ACC112 (cell line): ENCODE data around the gene HEXD.
"Not testable (repeated sequence)": the region's sequence is repeated elsewhere in the genome, so short reads cannot be mapped to it uniquely, and the experiment has no call there.

Source experiments
- H2AFZ ChIP-seq: fragments of 200-600 bp; sonication (generic); one replicate; pipeline ENCODE4 v1.6.0; 2017; ENCODE audit warnings: antibody characterized with exemption, low read length; ENCODE audit not compliant: unreplicated experiment
- H3K27ac ChIP-seq: fragments of 200-600 bp; sonication (generic); 2 replicates; pipeline ENCODE4 v1.5.1; 2014; ENCODE audit warnings: low read depth, mild to moderate bottlenecking, antibody characterized with exemption, low read length, moderate library complexity
- H3K27me3 ChIP-seq: fragments of 200-600 bp; sonication (generic); 2 replicates; pipeline ENCODE4 v1.6.1; 2014; ENCODE audit warnings: mild to moderate bottlenecking, antibody characterized with exemption, low read length, moderate library complexity, mixed read lengths; ENCODE audit not compliant: insufficient read depth
- H3K36me3 ChIP-seq: fragments of 200-600 bp; sonication (generic); 2 replicates; pipeline ENCODE4 v1.6.1; 2016; ENCODE audit warnings: mild to moderate bottlenecking, antibody characterized with exemption, low read length, moderate library complexity, mixed read lengths; ENCODE audit not compliant: insufficient read depth
- H3K4me1 ChIP-seq: fragments of 200-600 bp; sonication (generic); one replicate; pipeline ENCODE4 v1.6.1; 2016; ENCODE audit warnings: low read length, mixed read lengths; ENCODE audit not compliant: insufficient read depth, unreplicated experiment, control insufficient read depth
- H3K4me3 ChIP-seq: fragments of 200-600 bp; sonication (generic); 2 replicates; pipeline ENCODE4 v1.5.1; 2014; ENCODE audit warnings: mild to moderate bottlenecking, low read depth, low read length
- H3K79me2 ChIP-seq: fragments of 200-600 bp; sonication (generic); one replicate; pipeline ENCODE4 v1.6.0; 2016; ENCODE audit warnings: low read length; ENCODE audit not compliant: control insufficient read depth, unreplicated experiment, insufficient read depth

HEXD gene

GRCh38 chr17:82410014-82410716 is 8.0 kb upstream of the HEXD start:
- Histone ChIP-seq H3K4me1 (peaks cover 5% of the 10 kb centered on the region), H3K27ac (no peak overlapping the region), H3K36me3 (no peaks in the 10 kb centered on the region), H3K4me3 (no peak overlapping the region), H3K79me2 (no peaks in the 10 kb centered on the region), H2AFZ (no peak overlapping the region), H3K27me3 (no peaks in the 10 kb centered on the region)

GRCh38 chr17:82411396-82412053 is 6.6 kb upstream of the HEXD start:
- Histone ChIP-seq H3K4me1 (peaks cover 5% of the 10 kb centered on the region), H2AFZ (no peak overlapping the region), H3K27me3 (no peaks in the 10 kb centered on the region), H3K79me2 (no peaks in the 10 kb centered on the region), H3K4me3 (no peak overlapping the region), H3K36me3 (no peaks in the 10 kb centered on the region), H3K27ac (no peak overlapping the region)

- not testable (repeated sequence) for H3K4me3 ChIP-seq, H3K27me3 ChIP-seq, H3K27ac ChIP-seq, H3K36me3 ChIP-seq, H2AFZ ChIP-seq, H3K4me1 ChIP-seq, H3K79me2 ChIP-seq
Observed at GRCh38 chr17:82412081-82412480, 6.1 kb upstream of the HEXD start.

- Histone ChIP-seq H3K27ac (no peak overlapping the region), H3K4me3 (no peak overlapping the region), H3K4me1 (no peaks in the 10 kb centered on the region), H3K79me2 (no peaks in the 10 kb centered on the region), H2AFZ (no peak overlapping the region), H3K36me3 (no peaks in the 10 kb centered on the region), H3K27me3 (no peaks in the 10 kb centered on the region)
Observed at GRCh38 chr17:82412535-82413520, 5.3 kb upstream of the HEXD start.

- H3K79me2 ChIP-seq, result no peaks in the 10 kb centered on the region
- H3K4me3 ChIP-seq, result no peak overlapping the region
- peaks cover 2% of the 10 kb centered on the region for H3K4me1 ChIP-seq
Observed at GRCh38 chr17:82414548-82415281, 3.4 kb upstream of the HEXD start.

GRCh38 chr17:82415336-82415735 is 2.8 kb upstream of the HEXD start:
- Histone ChIP-seq H3K79me2 (peaks cover 3% of the 10 kb centered on the region), H3K4me1 (peaks cover 4% of the 10 kb centered on the region), H3K27me3 (no peaks in the 10 kb centered on the region)

More at GRCh38 chr17:82414548-82415281, 3.4 kb upstream of the HEXD start:
- no peak overlapping the region for H3K27ac ChIP-seq
- H3K27me3 ChIP-seq, result no peaks in the 10 kb centered on the region
- H3K36me3 ChIP-seq, result no peaks in the 10 kb centered on the region
- no peak overlapping the region for H2AFZ ChIP-seq

GRCh38 chr17:82415786-82416185 is 2.4 kb upstream of the HEXD start:
- H3K4me1 ChIP-seq, result peaks cover 4% of the 10 kb centered on the region
- no peaks in the 10 kb centered on the region for H3K27me3 ChIP-seq
- H3K27ac ChIP-seq, result no peak overlapping the region
- H2AFZ ChIP-seq, result no peak overlapping the region
- H3K36me3 ChIP-seq, result peaks cover 4% of the 10 kb centered on the region; the same call in 1 of the 2 replicates
- H3K4me3 ChIP-seq, result no peak overlapping the region
- peaks cover 3% of the 10 kb centered on the region for H3K79me2 ChIP-seq

More at GRCh38 chr17:82415336-82415735, 2.8 kb upstream of the HEXD start:
- peaks cover 4% of the 10 kb centered on the region; the same call in 1 of the 2 replicates for H3K36me3 ChIP-seq
- no peak overlapping the region for H2AFZ ChIP-seq
- H3K27ac ChIP-seq, result no peak overlapping the region
- H3K4me3 ChIP-seq, result no peak overlapping the region

- H3K4me3 ChIP-seq, result no peak overlapping the region
Observed at GRCh38 chr17:82416264-82416663, 1.9 kb upstream of the HEXD start.

GRCh38 chr17:82416771-82417170 is 1.4 kb upstream of the HEXD start:
- Histone ChIP-seq H3K36me3 (peaks cover 4% of the 10 kb centered on the region; the same call in 1 of the 2 replicates), H3K4me3 (no peak overlapping the region), H2AFZ (no peak overlapping the region), H3K27ac (no peak overlapping the region), H3K4me1 (peaks cover 4% of the 10 kb centered on the region), H3K79me2 (peaks cover 3% of the 10 kb centered on the region), H3K27me3 (no peaks in the 10 kb centered on the region)

More at GRCh38 chr17:82416264-82416663, 1.9 kb upstream of the HEXD start:
- no peak overlapping the region for H3K27ac ChIP-seq
- no peak overlapping the region for H2AFZ ChIP-seq
- peaks cover 4% of the 10 kb centered on the region for H3K4me1 ChIP-seq
- H3K27me3 ChIP-seq, result no peaks in the 10 kb centered on the region
- H3K79me2 ChIP-seq, result peaks cover 3% of the 10 kb centered on the region
- peaks cover 4% of the 10 kb centered on the region; the same call in 1 of the 2 replicates for H3K36me3 ChIP-seq

GRCh38 chr17:82419540-82419939 is 1.4 kb downstream of the HEXD start:
- Histone ChIP-seq H3K27ac (peak overlapping the region; percentile 23; the same call in 1 of the 2 replicates), H3K4me3 (peak overlapping the region; percentile 100), H3K36me3 (peaks cover 8% of the 10 kb centered on the region; the same call in 1 of the 2 replicates), H2AFZ (no peak overlapping the region), H3K4me1 (peaks cover 4% of the 10 kb centered on the region), H3K79me2 (peaks cover 3% of the 10 kb centered on the region), H3K27me3 (no peaks in the 10 kb centered on the region)
